Stimulated activated CD4-positive, alpha-beta T cell treated with anti-CD3 and anti-CD28 coated beads, Interleukin-12 subunit alpha, Interleukin-12 subunit beta, amount 100 ng/mL, for 48 hours (primary cell): ENCODE data around the gene HHIP.

ENCODE experiments used
- DNase-seq, 3 donors: peaks; one replicate each; pipeline ENCODE4 v3.0.0-alpha.2; 2020; ENCODE audit warnings: low read depth in 2 of 3, low spot score in 1 of 3

HHIP gene

GRCh38 chr4:144705601-144706590 is 59.9 kb downstream of the HHIP start:
- no peak for DNase-seq

- no peak for DNase-seq
These were observed 63.2 kb downstream of the HHIP start for GRCh38 chr4:144709159-144709558.

GRCh38 chr4:144709793-144710525 is 64.0 kb downstream of the HHIP start:
- DNase-seq = no peak

- DNase-seq = no peak
These were observed 64.6 kb downstream of the HHIP start for GRCh38 chr4:144710526-144710912.

- no peak for DNase-seq
These were observed 65.9 kb downstream of the HHIP start for GRCh38 chr4:144711700-144712456.

GRCh38 chr4:144712775-144713174 is 66.8 kb downstream of the HHIP start:
- no peak for DNase-seq

GRCh38 chr4:144714166-144714565 is 68.2 kb downstream of the HHIP start:
- DNase-seq = no peak

GRCh38 chr4:144715230-144715629 is 69.3 kb downstream of the HHIP start:
- no peak for DNase-seq

- no peak for DNase-seq
These were observed 70.8 kb downstream of the HHIP start for GRCh38 chr4:144716778-144717177.

- no peak for DNase-seq
These were observed 73.1 kb downstream of the HHIP start for GRCh38 chr4:144718958-144719512.

- no peak for DNase-seq
These were observed 74.5 kb downstream of the HHIP start for GRCh38 chr4:144720491-144720890.

- no peak for DNase-seq
These were observed 76.0 kb downstream of the HHIP start for GRCh38 chr4:144721994-144722393.

- no peak for DNase-seq
These were observed 77.5 kb downstream of the HHIP start for GRCh38 chr4:144723471-144723870.

- no peak for DNase-seq
These were observed 83.2 kb downstream of the HHIP start for GRCh38 chr4:144729175-144729574.

GRCh38 chr4:144732584-144733428 is 86.8 kb downstream of the HHIP start:
- no peak for DNase-seq

GRCh38 chr4:144733566-144733965 is 87.6 kb downstream of the HHIP start:
- no peak for DNase-seq

GRCh38 chr4:144734522-144734921 is 88.6 kb downstream of the HHIP start:
- DNase-seq = no peak

GRCh38 chr4:144738649-144739048 is 92.7 kb downstream of the HHIP start:
- no peak for DNase-seq

- no peak for DNase-seq
These were observed 93.6 kb downstream of the HHIP start for GRCh38 chr4:144739511-144740033.

GRCh38 chr4:144740316-144740715 is 94.4 kb downstream of the HHIP start:
- no peak for DNase-seq
